HG02973 (cell line): ENCODE results near the gene GALK2.

Source experiments
- ATAC-seq: cut with Tn5 transposase; IDR thresholded peaks from one replicate; pipeline ENCODE4 v1.9.1; 2021; ENCODE audit warnings: moderate library complexity; ENCODE audit not compliant: unreplicated experiment

The GALK2 gene

GRCh38 chr15:49169880-49170597, at the start of gene GALK2:
Gene GALK2, plus strand, starts transcription at chr15:49170247. Its CDS starts 76 bp downstream, at chr15:49170323.
- ATAC-seq: peak; percentile 95

- ATAC-seq: no peak
Measured at GRCh38 chr15:49120832-49121231, 49.2 kb upstream of the GALK2 start.

DNA sequence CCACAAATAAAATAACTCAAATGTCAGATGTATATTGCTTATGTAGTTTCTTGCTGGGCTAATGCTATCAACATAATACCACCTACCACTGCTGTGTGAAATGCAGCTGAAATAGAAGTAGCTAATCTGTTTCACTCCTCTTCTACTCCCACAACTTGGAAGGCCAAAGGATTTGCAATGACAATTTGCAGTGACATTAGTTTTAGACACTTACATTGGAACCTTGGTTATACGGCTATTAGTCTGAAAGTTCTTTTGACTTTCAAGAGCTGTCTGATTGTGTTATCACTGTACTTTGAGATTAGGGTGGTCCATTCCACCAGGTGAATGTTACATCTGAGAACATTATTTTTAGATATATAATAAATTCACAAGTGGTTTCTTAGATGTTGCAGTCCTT, 48.1 kb upstream of the GALK2 start:
- no peak for ATAC-seq

GRCh38 chr15:49122541-49123062, 47.4 kb upstream of the GALK2 start:
- no peak for ATAC-seq

DNA sequence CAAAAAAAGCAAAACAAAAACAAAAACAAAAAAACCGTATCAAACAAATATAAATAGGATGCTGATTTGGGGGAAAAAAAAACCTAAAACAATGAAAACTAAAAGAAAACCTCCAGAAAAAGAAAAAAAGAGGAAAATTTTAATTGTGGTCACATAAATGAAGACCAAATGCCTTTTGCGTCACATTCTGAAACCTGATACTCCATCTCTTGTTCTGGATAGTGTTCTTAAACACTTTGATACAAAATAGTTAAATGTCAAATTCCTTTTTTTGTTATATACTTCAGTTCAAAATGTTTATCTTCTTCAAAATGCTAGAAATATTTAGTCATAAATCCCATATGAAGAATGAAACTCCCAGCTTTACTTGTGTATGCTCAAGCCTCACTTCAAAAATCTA, 45.7 kb upstream of the GALK2 start:
- ATAC-seq: no peak

DNA sequence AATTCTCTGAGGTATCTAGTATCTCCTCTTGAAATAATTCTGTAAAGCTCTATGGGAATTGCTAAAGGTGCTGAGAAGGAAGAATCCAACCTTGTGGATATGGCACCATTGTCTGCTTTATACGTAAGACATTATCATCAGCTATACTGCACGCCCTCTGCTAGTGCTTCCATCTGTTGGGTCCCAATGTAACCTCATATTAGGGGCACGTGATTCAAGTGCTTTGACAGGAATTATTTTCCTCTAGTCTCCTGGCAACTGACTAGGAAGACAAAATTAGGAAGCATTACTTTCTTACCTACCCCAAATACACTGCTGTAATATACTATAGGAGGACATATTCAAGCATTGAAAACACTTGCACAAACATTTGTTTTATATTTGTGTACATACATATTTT, 38.6 kb upstream of the GALK2 start:
- no peak for ATAC-seq

DNA sequence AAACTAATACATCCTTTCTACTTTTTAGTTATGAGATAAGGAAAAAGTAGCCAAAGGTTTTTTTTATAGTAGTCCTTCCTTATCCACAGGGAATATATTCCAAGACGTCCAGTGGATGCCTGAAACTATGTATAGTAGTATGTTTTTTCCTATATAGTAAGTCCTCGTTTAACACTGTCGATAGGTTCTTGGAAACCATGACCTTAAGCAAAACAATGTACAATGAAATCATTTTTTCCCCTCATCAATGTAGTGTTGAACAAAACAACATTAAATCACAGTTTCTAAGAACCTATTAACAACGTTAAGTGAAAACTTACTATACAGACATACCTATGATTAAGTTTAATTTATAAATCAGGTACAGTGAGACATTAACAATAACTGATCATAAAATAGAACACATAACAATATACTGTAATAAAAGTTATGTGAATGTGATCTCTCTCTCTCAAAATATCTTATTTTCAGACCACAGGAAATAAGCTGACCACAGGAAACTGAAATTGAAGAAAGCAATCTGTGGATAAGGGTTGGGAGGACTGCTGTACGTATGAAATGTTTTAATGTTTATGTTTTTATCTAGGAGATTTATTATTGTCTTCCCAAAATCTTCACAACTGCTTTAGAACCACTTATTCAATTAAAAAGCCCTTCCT, 35.2 kb upstream of the GALK2 start:
- ATAC-seq: no peak

DNA sequence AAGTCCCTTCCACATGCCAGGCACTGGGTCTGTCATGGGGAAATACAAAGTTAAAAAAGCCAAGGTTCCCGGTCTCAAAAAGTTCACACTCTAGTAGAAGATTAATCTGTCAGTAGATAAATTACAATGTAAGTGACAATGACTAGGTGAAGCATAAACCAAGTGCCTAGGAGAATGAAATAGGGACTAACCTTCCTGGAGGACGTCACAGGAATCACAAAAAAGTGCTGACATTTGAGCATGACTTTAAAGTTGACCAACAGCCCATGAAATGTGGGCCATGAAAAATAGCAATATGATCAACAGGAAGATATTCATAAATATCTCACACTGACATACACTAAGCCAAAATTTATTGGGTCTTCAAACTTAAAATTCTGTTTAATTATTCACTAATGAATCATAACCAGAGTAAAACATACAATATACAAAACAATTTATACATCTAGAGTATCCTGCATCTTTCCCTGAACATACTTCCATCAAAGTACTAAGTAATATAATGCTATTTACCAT, 34.6 kb upstream of the GALK2 start:
- ATAC-seq: no peak

DNA sequence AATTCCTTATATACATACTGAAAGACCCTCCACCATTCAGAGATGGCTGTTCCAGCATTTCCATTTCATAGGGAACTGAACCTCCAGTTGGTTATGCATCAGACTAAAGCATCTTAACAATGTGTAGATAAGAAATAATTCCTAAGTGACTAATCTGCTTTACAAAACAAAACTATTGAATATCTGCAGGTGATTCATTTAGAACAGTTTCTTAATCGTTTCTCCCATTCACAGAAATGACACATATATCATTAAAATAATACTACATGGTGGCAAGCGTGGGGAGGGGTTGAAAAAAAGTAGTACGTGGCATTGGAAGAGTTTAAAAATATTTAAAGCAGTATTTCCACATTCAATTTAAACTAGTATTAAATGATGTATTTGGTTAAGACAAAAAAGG, 34.1 kb upstream of the GALK2 start:
- ATAC-seq: no peak

GRCh38 chr15:49137861-49138260, 32.2 kb upstream of the GALK2 start:
- ATAC-seq: no peak

- ATAC-seq: no peak
Measured at GRCh38 chr15:49145651-49146609, 24.1 kb upstream of the GALK2 start.

DNA sequence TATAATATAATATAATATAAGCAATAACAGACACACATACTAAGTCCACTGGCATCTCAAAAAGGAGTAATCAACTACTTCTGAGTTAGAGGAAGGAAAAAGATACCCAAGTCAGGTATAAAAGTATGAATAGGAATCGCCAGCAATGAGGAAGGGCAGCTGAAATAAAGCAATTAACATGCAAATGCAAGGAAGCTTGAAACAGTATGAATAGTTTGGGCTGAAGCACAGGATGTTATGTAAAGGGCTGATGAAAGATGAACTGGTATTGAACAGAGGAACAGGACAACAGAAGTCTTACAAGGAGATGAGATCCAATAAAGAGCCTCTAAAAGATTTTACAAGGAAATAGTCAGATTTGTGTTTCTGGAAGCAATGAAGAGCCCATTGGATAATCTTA, 21.7 kb upstream of the GALK2 start:
- no peak for ATAC-seq

- ATAC-seq: no peak
Measured at GRCh38 chr15:49148727-49149126, 21.3 kb upstream of the GALK2 start.

GRCh38 chr15:49151831-49152230, 18.2 kb upstream of the GALK2 start:
- no peak for ATAC-seq

GRCh38 chr15:49152552-49153312, 17.3 kb upstream of the GALK2 start:
- no peak for ATAC-seq

DNA sequence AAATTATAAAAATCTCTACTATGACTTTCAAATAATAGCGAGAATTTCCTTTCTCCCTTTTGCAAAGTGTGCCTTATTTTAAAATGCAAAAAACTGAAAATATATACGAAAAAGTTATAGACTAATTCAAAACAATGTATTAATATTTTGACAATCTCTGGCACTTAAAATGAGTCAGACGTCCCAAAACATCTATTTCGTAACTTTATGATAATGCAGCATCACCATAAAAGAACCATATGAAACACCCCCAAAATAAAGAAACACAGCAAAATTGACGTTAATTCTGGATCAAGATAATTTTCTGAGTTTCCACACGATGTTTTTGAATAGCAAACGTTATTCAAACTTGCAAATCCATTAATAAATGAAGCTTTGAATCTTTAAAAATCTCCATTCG, 15.7 kb upstream of the GALK2 start:
- ATAC-seq: no peak

GRCh38 chr15:49154799-49155109, 15.3 kb upstream of the GALK2 start:
- ATAC-seq: peak; percentile 16

- peak; percentile 81 for ATAC-seq
Measured at GRCh38 chr15:49155110-49155833, 14.8 kb upstream of the GALK2 start, which contains the start of gene COPS2. Gene COPS2, minus strand, starts transcription at chr15:49155599. Its CDS starts 21 bp downstream, at chr15:49155578.

GRCh38 chr15:49155834-49156627, 14.0 kb upstream of the GALK2 start:
- no peak for ATAC-seq
